Memory B cell (primary cell): ENCODE data around the gene RIPK3.

Source experiments
- ATAC-seq: fragments of 150-1000 bp; cut with Tn5 transposase; 2 replicates; pipeline ENCODE4 v1.10.0; 2021; ENCODE audit warnings: low read depth, mild to moderate bottlenecking, moderate library complexity
- DNase-seq, 2 donors: peaks; one replicate each; pipeline ENCODE4 v3.0.0; 2022; ENCODE audit warnings: low spot score in 2 of 2
- H3K27ac Mint-ChIP-seq: one replicate; pipeline ENCODE4 v1.8.0; 2022; ENCODE audit warnings: mild to moderate bottlenecking, moderate library complexity, mixed read lengths
- H3K27me3 Mint-ChIP-seq: one replicate; pipeline ENCODE4 v1.8.0; 2022; ENCODE audit warnings: mixed read lengths
- H3K36me3 Mint-ChIP-seq: one replicate; pipeline ENCODE4 v1.8.0; 2022; ENCODE audit warnings: mild to moderate bottlenecking, mixed read lengths
- H3K4me1 Mint-ChIP-seq: one replicate; pipeline ENCODE4 v1.8.0; 2022; ENCODE audit warnings: mixed read lengths
- H3K4me3 Mint-ChIP-seq: one replicate; pipeline ENCODE4 v1.8.0; 2022; ENCODE audit warnings: mild to moderate bottlenecking, moderate library complexity, mixed read lengths
- H3K9me3 Mint-ChIP-seq: one replicate; pipeline ENCODE4 v1.8.0; 2022; ENCODE audit warnings: mixed read lengths

The RIPK3 gene

GRCh38 chr14:24314377-24315193, 25.2 kb downstream of the RIPK3 start:
- Mint-ChIP-seq H3K27ac (no peak overlapping the region), H3K4me3 (no peak overlapping the region)
- no peak for ATAC-seq

GRCh38 chr14:24313913-24314312, 25.9 kb downstream of the RIPK3 start:
- no peaks in the 10 kb centered on the region for H3K9me3 Mint-ChIP-seq
- peaks cover 36% of the 10 kb centered on the region for H3K4me1 Mint-ChIP-seq
- H3K4me3 Mint-ChIP-seq: no peak overlapping the region
- no peaks in the 10 kb centered on the region for H3K36me3 Mint-ChIP-seq
- H3K27me3 Mint-ChIP-seq: peaks cover 2% of the 10 kb centered on the region
- DNase-seq (no peak), ATAC-seq (no peak)
- no peak overlapping the region for H3K27ac Mint-ChIP-seq

More at GRCh38 chr14:24314377-24315193, 25.2 kb downstream of the RIPK3 start:
- no peak for DNase-seq
- H3K27me3 Mint-ChIP-seq: peaks cover 5% of the 10 kb centered on the region
- no peaks in the 10 kb centered on the region for H3K36me3 Mint-ChIP-seq
- H3K9me3 Mint-ChIP-seq: no peaks in the 10 kb centered on the region
- peaks cover 29% of the 10 kb centered on the region for H3K4me1 Mint-ChIP-seq

GRCh38 chr14:24312736-24313507, 26.9 kb downstream of the RIPK3 start:
- peak overlapping the region; percentile 44 for H3K4me3 Mint-ChIP-seq
- DNase-seq (no peak), ATAC-seq (no peak)
- H3K9me3 Mint-ChIP-seq: no peaks in the 10 kb centered on the region
- H3K4me1 Mint-ChIP-seq: peaks cover 41% of the 10 kb centered on the region
- no peaks in the 10 kb centered on the region for H3K27me3 Mint-ChIP-seq
- H3K27ac Mint-ChIP-seq: peak overlapping the region; percentile 87
- H3K36me3 Mint-ChIP-seq: peaks cover 3% of the 10 kb centered on the region

GRCh38 chr14:24311837-24312615, 27.8 kb downstream of the RIPK3 start:
- Mint-ChIP-seq H3K36me3 (peaks cover 7% of the 10 kb centered on the region), H3K27ac (peak overlapping the region; percentile 87), H3K4me3 (peak overlapping the region; percentile 80), H3K4me1 (peaks cover 45% of the 10 kb centered on the region), H3K9me3 (no peaks in the 10 kb centered on the region), H3K27me3 (no peaks in the 10 kb centered on the region)
- no peak for ATAC-seq
- DNase-seq: no peak

GRCh38 chr14:24310646-24311604, 28.9 kb downstream of the RIPK3 start, which contains the start of gene LTB4R:
Gene LTB4R (plus strand): TSS chr14:24311502. CDS start chr14:24315652, 4,150 bp downstream.
- H3K4me3 Mint-ChIP-seq: peak within 1 kb of the TSS; percentile 80
- H3K36me3 Mint-ChIP-seq: peaks cover 12% of the 10 kb centered on the region
- DNase-seq (peak; percentile 73 to 74), ATAC-seq (peak; percentile 77)
- H3K9me3 Mint-ChIP-seq: no peaks in the 10 kb centered on the region
- H3K27ac Mint-ChIP-seq: peak within 1 kb of the TSS; percentile 87
- H3K27me3 Mint-ChIP-seq: no peaks in the 10 kb centered on the region
- peaks cover 48% of the 10 kb centered on the region for H3K4me1 Mint-ChIP-seq

GRCh38 chr14:24310265-24310645, 29.5 kb downstream of the RIPK3 start:
- Mint-ChIP-seq H3K36me3 (peaks cover 18% of the 10 kb centered on the region), H3K4me3 (peak overlapping the region; percentile 80), H3K4me1 (peaks cover 48% of the 10 kb centered on the region), H3K27ac (peak overlapping the region; percentile 87), H3K9me3 (no peaks in the 10 kb centered on the region), H3K27me3 (no peaks in the 10 kb centered on the region)
- ATAC-seq (no peak), DNase-seq (no peak)

GRCh38 chr14:24309538-24310264, 30.1 kb downstream of the RIPK3 start, which contains the start of gene LTB4R2:
Gene LTB4R2 (plus strand): TSS chr14:24310140. CDS start chr14:24310665, 525 bp downstream.
- no peak for ATAC-seq
- H3K27me3 Mint-ChIP-seq: no peaks in the 10 kb centered on the region
- H3K4me3 Mint-ChIP-seq: peak within 1 kb of the TSS; percentile 80

GRCh38 chr14:24308342-24309124, 31.3 kb downstream of the RIPK3 start:
- Mint-ChIP-seq H3K9me3 (no peaks in the 10 kb centered on the region), H3K36me3 (peaks cover 33% of the 10 kb centered on the region), H3K27ac (peak overlapping the region; percentile 75), H3K4me1 (peaks cover 41% of the 10 kb centered on the region), H3K4me3 (no peak overlapping the region), H3K27me3 (no peaks in the 10 kb centered on the region)
- ATAC-seq: no peak
- no peak for DNase-seq

More at GRCh38 chr14:24309538-24310264, 30.1 kb downstream of the RIPK3 start, which contains the start of gene LTB4R2:
- Mint-ChIP-seq H3K27ac (peak within 1 kb of the TSS; percentile 87), H3K4me1 (peaks cover 48% of the 10 kb centered on the region), H3K36me3 (peaks cover 24% of the 10 kb centered on the region), H3K9me3 (no peaks in the 10 kb centered on the region)
- no peak for DNase-seq

GRCh38 chr14:24307575-24308341, 32.0 kb downstream of the RIPK3 start, which contains the start of gene CIDEB:
Gene CIDEB (minus strand): TSS chr14:24307977. CDS start chr14:24307858, 119 bp downstream.
- Mint-ChIP-seq H3K36me3 (peaks cover 36% of the 10 kb centered on the region), H3K9me3 (no peaks in the 10 kb centered on the region), H3K4me3 (no peak within 1 kb of the TSS), H3K27me3 (no peaks in the 10 kb centered on the region), H3K27ac (peak within 1 kb of the TSS; percentile 75), H3K4me1 (peaks cover 35% of the 10 kb centered on the region)
- peak; percentile 9 for ATAC-seq
- DNase-seq: peak; percentile 60 to 65

- Mint-ChIP-seq H3K27me3 (no peaks in the 10 kb centered on the region), H3K9me3 (no peaks in the 10 kb centered on the region), H3K36me3 (peaks cover 38% of the 10 kb centered on the region), H3K4me1 (peaks cover 31% of the 10 kb centered on the region), H3K27ac (peak overlapping the region; percentile 67), H3K4me3 (no peak overlapping the region)
- no peak for ATAC-seq
- no peak for DNase-seq
These were observed 32.6 kb downstream of the RIPK3 start for GRCh38 chr14:24307156-24307574.

GRCh38 chr14:24304019-24304387, 35.8 kb downstream of the RIPK3 start:
- peaks cover 40% of the 10 kb centered on the region for H3K36me3 Mint-ChIP-seq
- H3K9me3 Mint-ChIP-seq: no peaks in the 10 kb centered on the region
- no peak for DNase-seq
- H3K27ac Mint-ChIP-seq: no peak overlapping the region
- no peak for ATAC-seq
- no peaks in the 10 kb centered on the region for H3K27me3 Mint-ChIP-seq
- no peak overlapping the region for H3K4me3 Mint-ChIP-seq
- H3K4me1 Mint-ChIP-seq: peaks cover 26% of the 10 kb centered on the region
